Breast epithelium (tissue), 3 donors: Measurements from ENCODE around the gene RB1.
A peak's percentile ranks its signal among the peaks of the same experiment; 100 is the strongest.

Experiments used
- CTCF ChIP-seq, 3 donors: fragments of 450-650 bp; IDR thresholded peaks; one replicate each; pipeline ENCODE4 v1.5.1; 2016 to 2017; ENCODE audit warnings: antibody characterized with exemption in 3 of 3, mild to moderate bottlenecking in 3 of 3, moderate library complexity in 3 of 3
- POLR2A ChIP-seq: fragments of 450-650 bp; IDR thresholded peaks from one replicate; pipeline ENCODE4 v1.6.1; 2016; ENCODE audit warnings: antibody characterized with exemption, mild to moderate bottlenecking, moderate library complexity
- POLR2AphosphoS5 ChIP-seq, 3 donors: sonication (generic); formaldehyde crosslinking; IDR thresholded peaks; one replicate each; pipeline ENCODE4 v1.6.1; 2017; ENCODE audit warnings: antibody characterized with exemption in 3 of 3

GRCh38 chr13:48507021-48507420 is 203.5 kb downstream of the RB1 start:
- TF ChIP-seq CTCF (IDR thresholded peaks at IDR 0.05) (no peak), POLR2A (no peak), POLR2AphosphoS5 (IDR thresholded peaks at IDR 0.05) (peak in 1 of 3 donors; percentile 18)
